ENCODE results near the gene ARHGAP10.

The ARHGAP10 gene

GRCh38 chr4:147782087-147782781 is 50.3 kb downstream of the ARHGAP10 start:
- H3K4me3 ChIP-seq (ENCODE audit: low read depth, low read length) = no peak overlapping the region
- TF ChIP-seq MYC (IDR thresholded peaks at IDR 0.05; ENCODE audit: low read depth, low read length) = no peak
- TF ChIP-seq CTCF (IDR thresholded peaks at IDR 0.05; ENCODE audit: low read depth, low read length) = no peak
- TF ChIP-seq POLR2A (IDR thresholded peaks at IDR 0.05; ENCODE audit: extremely low read depth, insufficient read length) = no peak
- TF ChIP-seq MAX (IDR thresholded peaks at IDR 0.05; ENCODE audit: low read depth, low read length) = no peak
- no peak for DNase-seq (ENCODE audit: low read depth)

- no peak overlapping the region for H3K4me3 ChIP-seq (ENCODE audit: low read depth, low read length)
- no peak for DNase-seq (ENCODE audit: low read depth)
- no peak for TF ChIP-seq MAX (IDR thresholded peaks at IDR 0.05; ENCODE audit: low read depth, low read length)
- no peak for TF ChIP-seq POLR2A (IDR thresholded peaks at IDR 0.05; ENCODE audit: extremely low read depth, insufficient read length)
- TF ChIP-seq CTCF (IDR thresholded peaks at IDR 0.05; ENCODE audit: low read depth, low read length) = no peak
- TF ChIP-seq MYC (IDR thresholded peaks at IDR 0.05; ENCODE audit: low read depth, low read length) = no peak
These were observed 53.2 kb downstream of the ARHGAP10 start for GRCh38 chr4:147785129-147785528.

- no peak overlapping the region for H3K4me3 ChIP-seq (ENCODE audit: low read depth, low read length)
- no peak for DNase-seq (ENCODE audit: low read depth)
- TF ChIP-seq CTCF (IDR thresholded peaks at IDR 0.05; ENCODE audit: low read depth, low read length) (no peak), MYC (IDR thresholded peaks at IDR 0.05; ENCODE audit: low read depth, low read length) (no peak), MAX (IDR thresholded peaks at IDR 0.05; ENCODE audit: low read depth, low read length) (no peak), POLR2A (IDR thresholded peaks at IDR 0.05; ENCODE audit: extremely low read depth, insufficient read length) (no peak)
These were observed 54.1 kb downstream of the ARHGAP10 start for GRCh38 chr4:147786031-147786430.

GRCh38 chr4:147786531-147786930 is 54.6 kb downstream of the ARHGAP10 start:
- TF ChIP-seq MAX (IDR thresholded peaks at IDR 0.05; ENCODE audit: low read depth, low read length) (no peak), MYC (IDR thresholded peaks at IDR 0.05; ENCODE audit: low read depth, low read length) (no peak), POLR2A (IDR thresholded peaks at IDR 0.05; ENCODE audit: extremely low read depth, insufficient read length) (no peak), CTCF (IDR thresholded peaks at IDR 0.05; ENCODE audit: low read depth, low read length) (no peak)
- H3K4me3 ChIP-seq (ENCODE audit: low read depth, low read length) = no peak overlapping the region
- DNase-seq (ENCODE audit: low read depth) = no peak

GRCh38 chr4:147787204-147787603 is 55.3 kb downstream of the ARHGAP10 start:
- TF ChIP-seq MAX (IDR thresholded peaks at IDR 0.05; ENCODE audit: low read depth, low read length) (no peak), POLR2A (IDR thresholded peaks at IDR 0.05; ENCODE audit: extremely low read depth, insufficient read length) (no peak), CTCF (IDR thresholded peaks at IDR 0.05; ENCODE audit: low read depth, low read length) (no peak)
- DNase-seq (ENCODE audit: low read depth) = no peak
- no peak overlapping the region for H3K4me3 ChIP-seq (ENCODE audit: low read depth, low read length)

All from NB4 (cell line).